Suprapubic skin (tissue), 4 donors: ENCODE results near the gene SNX9.

Experiments
- CTCF ChIP-seq, 2 donors: fragments of 200-600 bp in 1 of 2; fragments of 450-650 bp in 1 of 2; sonication (generic) in 1 of 2; IDR thresholded peaks; one replicate each; pipeline ENCODE4 v1.5.1; 2016 to 2019; ENCODE audit warnings: antibody characterized with exemption in 2 of 2, mild to moderate bottlenecking in 1 of 2, moderate library complexity in 1 of 2
- EP300 ChIP-seq: sonication (generic); formaldehyde crosslinking; IDR thresholded peaks from one replicate; pipeline ENCODE4 v1.6.1; 2017; ENCODE audit warnings: antibody characterized with exemption
- POLR2A ChIP-seq, 2 donors: fragments of 450-650 bp; IDR thresholded peaks; one replicate each; pipeline ENCODE4 v1.6.1; 2017; ENCODE audit warnings: antibody characterized with exemption in 2 of 2, mild to moderate bottlenecking in 2 of 2, moderate library complexity in 2 of 2
- POLR2AphosphoS5 ChIP-seq, 3 donors: sonication (generic); formaldehyde crosslinking; IDR thresholded peaks; one replicate each; pipeline ENCODE4 v1.6.1; 2017; ENCODE audit warnings: antibody characterized with exemption in 3 of 3

GRCh38 chr6:157975456-157975855 is 152.4 kb downstream of the SNX9 start:
- no peak for TF ChIP-seq CTCF (IDR thresholded peaks at IDR 0.05)
- TF ChIP-seq EP300: no peak
- no peak for TF ChIP-seq POLR2AphosphoS5 (IDR thresholded peaks at IDR 0.05)
- TF ChIP-seq POLR2A (IDR thresholded peaks at IDR 0.05): no peak
